GM10847 (cell line): ENCODE results near the gene CLK1.

Source experiments
- POLR2A ChIP-seq: IDR thresholded peaks from 2 replicates; pipeline ENCODE4 v1.6.1; 2011; ENCODE audit not compliant: insufficient read length; ENCODE audit errors: extremely low read depth

Gene CLK1

GRCh38 chr2:200828572-200829257 is 35.7 kb downstream of the CLK1 start:
- no peak for TF ChIP-seq POLR2A

GRCh38 chr2:200828104-200828503 is 36.4 kb downstream of the CLK1 start:
- TF ChIP-seq POLR2A: no peak

GRCh38 chr2:200821686-200822245 is 42.7 kb downstream of the CLK1 start:
- no peak for TF ChIP-seq POLR2A

- no peak for TF ChIP-seq POLR2A
Measured at GRCh38 chr2:200820573-200821234, 43.8 kb downstream of the CLK1 start.

GRCh38 chr2:200814917-200815316 is 49.5 kb downstream of the CLK1 start:
- no peak for TF ChIP-seq POLR2A

GRCh38 chr2:200814276-200814815 is 50.1 kb downstream of the CLK1 start:
- no peak for TF ChIP-seq POLR2A

GRCh38 chr2:200812122-200813022 is 52.1 kb downstream of the CLK1 start:
- no peak for TF ChIP-seq POLR2A

GRCh38 chr2:200811333-200812121 is 52.9 kb downstream of the CLK1 start, which contains the start of gene BZW1:
Gene BZW1, plus strand, starts transcription at chr2:200811910. Its CDS starts 1,308 bp downstream, at chr2:200813218.
- TF ChIP-seq POLR2A: peak; percentile 82

- TF ChIP-seq POLR2A: no peak
Measured at GRCh38 chr2:200810998-200811332, 53.5 kb downstream of the CLK1 start.

- TF ChIP-seq POLR2A: no peak
Measured at GRCh38 chr2:200810252-200810997, 54.0 kb downstream of the CLK1 start.

GRCh38 chr2:200809506-200810251 is 54.8 kb downstream of the CLK1 start:
- TF ChIP-seq POLR2A: no peak
